Testis (tissue), 2 donors: Measurements from ENCODE around the gene USP32.
"Not testable (repeated sequence)": the region's sequence is repeated elsewhere in the genome, so short reads cannot be mapped to it uniquely, and the experiment has no call there.

Experiments
- POLR2A ChIP-seq: fragments of 450-650 bp; IDR thresholded peaks from one replicate; pipeline ENCODE4 v1.6.1; 2017; ENCODE audit warnings: antibody characterized with exemption, mild to moderate bottlenecking, moderate library complexity
- TF ChIP-seq, protein P1 (sequence below), 3 experiments: fragments of 450-650 bp in 2 of 3; fragments of 200-600 bp in 1 of 3; sonication (generic) in 1 of 3; IDR thresholded peaks; one replicate each; pipeline ENCODE4 v1.5.1; 2016 to 2019; ENCODE audit warnings: antibody characterized with exemption in 3 of 3, mild to moderate bottlenecking in 2 of 3, moderate library complexity in 1 of 3

DNA sequence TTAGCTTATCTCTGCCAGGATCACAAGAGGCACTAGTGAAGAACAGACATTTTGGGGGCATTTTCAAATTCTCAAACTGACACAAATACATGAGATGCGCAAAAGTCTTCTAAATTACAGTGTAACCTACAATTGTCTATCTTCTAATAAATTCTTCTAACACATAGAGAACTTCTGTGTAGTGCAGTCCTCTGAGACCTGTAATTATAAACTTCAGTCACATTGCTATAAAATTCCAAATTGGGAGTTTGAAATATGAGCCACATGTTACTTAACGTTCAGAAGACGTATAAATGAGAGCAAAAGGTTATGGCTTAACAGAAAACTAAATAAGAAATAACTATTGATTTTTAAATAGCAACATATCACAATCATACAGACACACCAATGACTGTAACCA is 12.5 kb downstream of the USP32 start:
- TF ChIP-seq, protein P1, sequence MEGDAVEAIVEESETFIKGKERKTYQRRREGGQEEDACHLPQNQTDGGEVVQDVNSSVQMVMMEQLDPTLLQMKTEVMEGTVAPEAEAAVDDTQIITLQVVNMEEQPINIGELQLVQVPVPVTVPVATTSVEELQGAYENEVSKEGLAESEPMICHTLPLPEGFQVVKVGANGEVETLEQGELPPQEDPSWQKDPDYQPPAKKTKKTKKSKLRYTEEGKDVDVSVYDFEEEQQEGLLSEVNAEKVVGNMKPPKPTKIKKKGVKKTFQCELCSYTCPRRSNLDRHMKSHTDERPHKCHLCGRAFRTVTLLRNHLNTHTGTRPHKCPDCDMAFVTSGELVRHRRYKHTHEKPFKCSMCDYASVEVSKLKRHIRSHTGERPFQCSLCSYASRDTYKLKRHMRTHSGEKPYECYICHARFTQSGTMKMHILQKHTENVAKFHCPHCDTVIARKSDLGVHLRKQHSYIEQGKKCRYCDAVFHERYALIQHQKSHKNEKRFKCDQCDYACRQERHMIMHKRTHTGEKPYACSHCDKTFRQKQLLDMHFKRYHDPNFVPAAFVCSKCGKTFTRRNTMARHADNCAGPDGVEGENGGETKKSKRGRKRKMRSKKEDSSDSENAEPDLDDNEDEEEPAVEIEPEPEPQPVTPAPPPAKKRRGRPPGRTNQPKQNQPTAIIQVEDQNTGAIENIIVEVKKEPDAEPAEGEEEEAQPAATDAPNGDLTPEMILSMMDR (IDR thresholded peaks at IDR 0.05) = not testable (repeated sequence)
- not testable (repeated sequence) for TF ChIP-seq POLR2A
